Pancreas (tissue), 10 donors: ENCODE measurements around the gene PRICKLE1. TPM values are rescaled to one million over a fixed set of nuclear protein-coding genes. Genes with fewer than 3 reads are reported as not detected.

ENCODE experiments used
- ATAC-seq, 4 donors: fragments of 200-7000 bp; cut with Tn5 transposase; one replicate each; pipeline versions ENCODE4 v1.8.0 to v1.9.1; 2020; ENCODE audit warnings: mild to moderate bottlenecking in 4 of 4, moderate library complexity in 4 of 4
- DNase-seq, 6 donors: peaks; one replicate each; pipeline ENCODE4 v3.0.0-alpha.2; 2020
- FAIRE-seq: peaks from 2 replicates; lab custom pipeline; 2012; peaks lifted over from hg19 to GRCh38; lab: Jason Lieb, UNC
- H3K27ac ChIP-seq, 4 donors: fragments of 200-600 bp; sonication (generic); 1 replicate in 3 of 4; 2 replicates in 1 of 4; pipeline versions ENCODE4 v1.5.0 to v1.8.0; 2020
- H3K27me3 ChIP-seq, 4 donors: fragments of 200-600 bp; one replicate each; pipeline ENCODE4 v1.8.0; 2021
- H3K36me3 ChIP-seq, 3 donors: fragments of 200-600 bp; sonication (generic) in 1 of 3; one replicate each; pipeline versions ENCODE4 v1.5.0 to v1.8.0; 2020 to 2021
- H3K4me1 ChIP-seq, 3 donors: fragments of 200-600 bp; one replicate each; pipeline ENCODE4 v1.8.0; 2021
- H3K4me3 ChIP-seq, 4 donors: fragments of 200-600 bp; sonication (generic) in 2 of 4; one replicate each; pipeline versions ENCODE4 v1.5.0 to v1.8.0; 2020 to 2021
- H3K9me3 ChIP-seq, 4 donors: fragments of 200-600 bp; one replicate each; pipeline ENCODE4 v1.8.0; 2021
- WGBS, 2 donors: extraction: QIAGEN DNeasy Blood & Tissue Kit; methylation state at CpG; one replicate each; pipeline ENCODE4 v1.1.7; 2013; 5-methylcytosine and 5-hydroxymethylcytosine counted together
- intact Hi-C, 3 donors: fragments of 100-400 bp; cut with DNase I; formaldehyde crosslinking; loops; one replicate each; pipeline versions ENCODE4 v1.11.1 to v1.14.2; 2022
- polyA plus RNA-seq, 2 donors: library from polyadenylated mRNA; stranded (reverse); fragments of 200-250 nt; gene quantifications; one replicate each; pipeline ENCODE4 v1.2.3, GENCODE V29; 2013
- total RNA-seq, 6 donors: library from RNA; stranded (reverse); fragmentation: NEBNext Ultra II Directional in 4 of 6; extraction: Animal tissue kit (Norgen Biotek cat#: 25700) in 4 of 6; gene quantifications; one replicate each; pipeline versions ENCODE4 v1.2.1 to v1.2.4, GENCODE V29; 2021 to 2023
- TF ChIP-seq, protein P1 (sequence below), 4 donors: fragments of 200-600 bp; sonication (generic) in 3 of 4; IDR thresholded peaks; one replicate each; pipeline versions ENCODE4 v1.5.0 to v1.8.0; 2021; ENCODE audit warnings: antibody characterized with exemption in 4 of 4
- donor health status: healthy with polysubstance abuse.
- donor health status: DM: no; HTN: no; CAD: no; lungs with moderate emphysema.
- donor health status: DM: no; HTN: no; CAD: no.
- donor health status: control.
- donor health status: control.
- donor health status: Bipolar disorder and iron deficiency.
- donor health status: DM: yes; HTN: yes; CAD: no.
- donor health status: DM: no; HTN: no; CAD: no.
- donor health status: DM: no; HTN: no; CAD: no.
- donor health status: DM: yes; HTN: yes; CAD: no.

The PRICKLE1 gene
- total and polyA plus RNA-seq, 8 donors, result 1.5 to 9.5 (median 2.8) TPM

DNA sequence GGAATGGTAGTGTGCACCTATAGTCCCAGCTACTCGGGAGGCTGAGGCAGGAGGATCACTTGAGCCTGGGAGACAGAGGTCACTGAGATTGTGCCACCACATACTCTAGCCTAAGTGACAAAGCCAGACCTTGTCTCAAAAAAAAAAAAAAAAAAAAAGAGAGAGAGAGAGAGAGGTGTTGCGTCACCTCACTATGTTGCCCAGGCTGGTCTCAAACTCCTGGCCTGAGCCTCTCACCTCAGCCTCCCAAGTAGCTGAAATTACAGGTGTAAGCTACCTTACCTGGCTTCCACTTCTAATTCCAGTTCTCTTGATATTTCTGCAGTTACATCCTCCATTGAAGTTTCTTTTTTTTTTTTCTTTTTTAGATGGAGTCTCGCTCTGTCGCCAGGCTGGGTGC lies 94.3 kb downstream of the PRICKLE1 start:
- no peaks in the 10 kb centered on the region for H3K36me3 ChIP-seq
- H3K4me3 ChIP-seq, result no peak overlapping the region
- WGBS, 2 donors, result 96 to 98% methylated on average over 4 of the region's 4 CpGs
- no peak overlapping the region for H3K27ac ChIP-seq
- FAIRE-seq (no peak), DNase-seq (no peak), ATAC-seq (no peak)
- TF ChIP-seq, protein P1, sequence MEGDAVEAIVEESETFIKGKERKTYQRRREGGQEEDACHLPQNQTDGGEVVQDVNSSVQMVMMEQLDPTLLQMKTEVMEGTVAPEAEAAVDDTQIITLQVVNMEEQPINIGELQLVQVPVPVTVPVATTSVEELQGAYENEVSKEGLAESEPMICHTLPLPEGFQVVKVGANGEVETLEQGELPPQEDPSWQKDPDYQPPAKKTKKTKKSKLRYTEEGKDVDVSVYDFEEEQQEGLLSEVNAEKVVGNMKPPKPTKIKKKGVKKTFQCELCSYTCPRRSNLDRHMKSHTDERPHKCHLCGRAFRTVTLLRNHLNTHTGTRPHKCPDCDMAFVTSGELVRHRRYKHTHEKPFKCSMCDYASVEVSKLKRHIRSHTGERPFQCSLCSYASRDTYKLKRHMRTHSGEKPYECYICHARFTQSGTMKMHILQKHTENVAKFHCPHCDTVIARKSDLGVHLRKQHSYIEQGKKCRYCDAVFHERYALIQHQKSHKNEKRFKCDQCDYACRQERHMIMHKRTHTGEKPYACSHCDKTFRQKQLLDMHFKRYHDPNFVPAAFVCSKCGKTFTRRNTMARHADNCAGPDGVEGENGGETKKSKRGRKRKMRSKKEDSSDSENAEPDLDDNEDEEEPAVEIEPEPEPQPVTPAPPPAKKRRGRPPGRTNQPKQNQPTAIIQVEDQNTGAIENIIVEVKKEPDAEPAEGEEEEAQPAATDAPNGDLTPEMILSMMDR (IDR thresholded peaks at IDR 0.05), result no peak
- no peaks in the 10 kb centered on the region for H3K4me1 ChIP-seq
- H3K9me3 ChIP-seq, result no peaks in the 10 kb centered on the region
- intact Hi-C loops, result no loop called here
- H3K27me3 ChIP-seq, result no peaks in the 10 kb centered on the region

DNA sequence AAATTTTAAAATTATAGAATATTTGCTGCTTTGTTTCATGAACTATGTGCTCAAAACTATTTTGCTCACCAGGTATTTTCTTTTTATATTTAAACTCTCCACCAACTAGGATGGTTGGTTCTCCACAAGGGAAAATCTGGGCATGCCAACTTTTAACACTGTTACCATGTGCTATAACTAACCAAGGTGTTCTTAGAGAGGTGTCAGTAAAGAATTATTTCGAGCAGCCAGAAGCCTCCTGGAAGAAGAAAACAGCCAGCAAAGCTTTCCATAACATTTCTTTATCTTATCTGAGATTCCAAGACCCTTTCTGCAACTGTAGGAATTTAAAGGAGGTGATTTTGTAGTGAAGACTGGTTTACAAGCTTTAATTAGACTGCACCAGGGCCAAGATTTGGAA lies 97.3 kb downstream of the PRICKLE1 start:
- TF ChIP-seq, protein P1 (IDR thresholded peaks at IDR 0.05), result no peak
- ATAC-seq, result no peak
- Histone ChIP-seq H3K27ac (no peak overlapping the region), H3K4me1 (no peaks in the 10 kb centered on the region), H3K27me3 (no peaks in the 10 kb centered on the region), H3K4me3 (no peak overlapping the region), H3K9me3 (no peaks in the 10 kb centered on the region), H3K36me3 (no peaks in the 10 kb centered on the region)
- intact Hi-C loops, result loop anchor here in 1 of 3 donors (5.0 kb wide), 1 partner anchor 75 kb away; no protein-coding TSS in a partner anchor
- no peak for FAIRE-seq
- WGBS, 2 donors, result 75 to 77% methylated on average over 1 of the region's 1 CpG
- DNase-seq, result no peak

DNA sequence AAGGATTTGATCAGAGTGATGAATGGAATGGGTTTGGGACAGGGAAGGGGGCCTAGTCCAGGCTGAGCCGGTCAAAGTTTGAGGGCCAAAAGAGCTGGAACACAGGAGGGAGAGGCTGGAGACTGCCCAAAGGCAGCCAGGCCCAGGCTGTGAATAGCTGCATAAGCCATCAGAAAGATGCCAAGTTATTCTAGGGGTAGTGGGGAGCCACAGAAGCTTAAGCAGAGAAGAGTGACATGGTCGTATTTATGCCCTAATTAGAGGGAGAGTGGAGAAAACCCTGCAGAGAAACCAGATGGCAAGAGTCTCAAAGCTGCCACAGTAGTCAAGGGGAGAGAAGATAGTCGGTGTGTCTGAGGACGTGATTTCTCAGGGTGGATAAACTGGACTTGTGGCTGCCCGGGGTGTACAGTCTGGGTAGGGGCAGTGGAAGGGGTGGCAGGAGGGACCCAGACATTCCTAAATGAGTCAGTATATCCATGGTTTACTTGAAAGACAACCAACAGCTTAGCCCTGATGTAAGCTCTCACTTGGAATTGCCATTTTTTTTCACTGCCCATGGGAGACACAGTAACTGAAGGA lies 99.2 kb downstream of the PRICKLE1 start:
- H3K4me3 ChIP-seq, result no peak overlapping the region
- H3K9me3 ChIP-seq, result no peaks in the 10 kb centered on the region
- DNase-seq (no peak), ATAC-seq (no peak), FAIRE-seq (no peak)
- TF ChIP-seq, protein P1 (IDR thresholded peaks at IDR 0.05), result no peak
- no peaks in the 10 kb centered on the region for H3K4me1 ChIP-seq
- intact Hi-C loops, result loop anchor here in 1 of 3 donors (5.0 kb wide), 1 partner anchor 77 kb away; no protein-coding TSS in a partner anchor
- no peaks in the 10 kb centered on the region for H3K36me3 ChIP-seq
- no peak overlapping the region for H3K27ac ChIP-seq
- H3K27me3 ChIP-seq, result no peaks in the 10 kb centered on the region
- 85 to 86% methylated on average over 5 of the region's 5 CpGs for WGBS, 2 donors

- DNase-seq, result no peak
- Histone ChIP-seq H3K4me1 (peaks cover 0 to 4% (median 3%) of the 10 kb centered on the region in 3 donors), H3K27ac (no peak overlapping the region), H3K9me3 (no peaks in the 10 kb centered on the region), H3K27me3 (no peaks in the 10 kb centered on the region), H3K36me3 (no peaks in the 10 kb centered on the region), H3K4me3 (no peak overlapping the region)
- intact Hi-C loops, result loop anchor here in 2 of 3 donors (10.0 kb wide), 2 partner anchors 78 to 858 kb away; no protein-coding TSS in a partner anchor
- WGBS, 2 donors, result 33 to 45% methylated on average over 2 of the region's 2 CpGs
- FAIRE-seq, result no peak
- TF ChIP-seq, protein P1 (IDR thresholded peaks at IDR 0.05), result no peak
- ATAC-seq, result no peak
Measured at GRCh38 chr12:42486407-42486806, 103.1 kb downstream of the PRICKLE1 start.

DNA sequence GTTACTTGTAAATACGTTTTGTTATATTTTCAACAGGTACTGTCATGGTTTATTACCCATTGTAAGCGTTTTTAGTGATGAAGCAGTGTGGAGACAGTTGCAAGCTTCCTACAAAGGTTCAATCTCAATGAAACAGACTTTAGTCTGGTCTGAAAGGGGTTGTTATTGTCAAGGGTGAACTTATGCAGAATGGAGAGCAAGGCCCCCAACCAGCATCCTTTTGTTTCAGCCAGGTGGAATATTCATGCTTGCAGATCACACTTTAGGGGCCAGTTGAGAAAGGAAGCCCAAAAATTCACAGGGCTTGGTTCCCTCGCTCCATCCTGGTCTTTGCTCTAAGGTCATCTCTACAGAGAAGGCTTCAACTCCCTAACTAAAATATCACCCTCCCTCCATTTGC lies 103.7 kb downstream of the PRICKLE1 start:
- 75 to 93% methylated on average over 3 of the region's 3 CpGs for WGBS, 2 donors

More for the DNA sequence above, 103.7 kb downstream of the PRICKLE1 start:
- Histone ChIP-seq H3K27ac (no peak overlapping the region), H3K27me3 (no peaks in the 10 kb centered on the region), H3K36me3 (no peaks in the 10 kb centered on the region), H3K4me3 (no peak overlapping the region), H3K9me3 (no peaks in the 10 kb centered on the region), H3K4me1 (peaks cover 0 to 4% (median 3%) of the 10 kb centered on the region in 3 donors)
- intact Hi-C loops, result loop anchor here in 2 of 3 donors (10.0 kb wide), 2 partner anchors 79 to 859 kb away; no protein-coding TSS in a partner anchor
- ATAC-seq (no peak), FAIRE-seq (no peak), DNase-seq (no peak)
- TF ChIP-seq, protein P1 (IDR thresholded peaks at IDR 0.05), result no peak
